Measurements from ENCODE around the gene GBF1. TPM values are rescaled to one million over a fixed set of nuclear protein-coding genes. Genes with fewer than 3 reads are reported as not detected.

Gene GBF1
- total RNA-seq, 1 experiment from 2014 or later: 23.7 TPM

GRCh38 chr10:102236006-102236405 is 9.3 kb upstream of the GBF1 start:
- Histone ChIP-seq H4K5ac (ENCODE audit: insufficient read length, low read depth, low read length) (no peak overlapping the region), H3K9ac (ENCODE audit: extremely low read depth, insufficient read length, low read length) (no peak overlapping the region), H2BK15ac (ENCODE audit: low read depth, low read length) (no peak overlapping the region), H3K4ac (ENCODE audit: low read depth, low read length) (no peak overlapping the region), H3K14ac (ENCODE audit: insufficient read depth, low read length) (no peak overlapping the region), H3K79me2 (ENCODE audit: insufficient read depth, low read length) (no peaks in the 10 kb centered on the region), H3T11ph (ENCODE audit: low read length) (no peak overlapping the region), H2BK120ac (ENCODE audit: low read depth, low read length, poor library complexity, severe bottlenecking) (no peak overlapping the region), H3K79me1 (ENCODE audit: insufficient read depth, low read depth, low read length, poor library complexity, severe bottlenecking) (no peaks in the 10 kb centered on the region), H3K4me2 (ENCODE audit: insufficient read depth, insufficient read length, low read length) (no peak overlapping the region), H2BK20ac (ENCODE audit: low read depth, low read length, poor library complexity, severe bottlenecking) (no peak overlapping the region), H2AFZ (ENCODE audit: low read length) (no peak overlapping the region), H3K23ac (ENCODE audit: insufficient read length, low read depth, low read length) (no peak overlapping the region), H4K20me1 (ENCODE audit: control insufficient read depth, insufficient read depth, insufficient read length) (peaks cover 2% of the 10 kb centered on the region), H3K23me2 (ENCODE audit: insufficient read length, low read depth, low read length, poor library complexity, severe bottlenecking) (peaks cover 10% of the 10 kb centered on the region), H3K27me3 (ENCODE audit: insufficient read depth, low read length) (peaks cover 70% of the 10 kb centered on the region), H2BK12ac (ENCODE audit: insufficient read length, low read depth, low read length) (no peak overlapping the region), H3K56ac (ENCODE audit: insufficient read length, low read depth, low read length) (no peak overlapping the region), H4K91ac (ENCODE audit: insufficient read length, low read depth, low read length) (no peak overlapping the region), H3K4me1 (ENCODE audit: insufficient read depth, low read length) (no peaks in the 10 kb centered on the region), H2BK5ac (ENCODE audit: insufficient read length, low read length) (no peak overlapping the region), H3K27ac (ENCODE audit: insufficient read length, low read depth, low read length) (no peak overlapping the region), H4K8ac (replicated peaks; ENCODE audit: insufficient read length, low read depth, low read length) (no peak overlapping the region), H2AK5ac (ENCODE audit: insufficient read length, low read length) (no peak overlapping the region), H3K18ac (ENCODE audit: insufficient read length, low read depth, low read length) (no peak overlapping the region), H3K9me3 (ENCODE audit: control insufficient read depth, low read depth, low read length) (no peaks in the 10 kb centered on the region)
- no peak for TF ChIP-seq CTCF (conservative IDR thresholded peaks at IDR 0.05)
- no CpG with 5 or more reads among the region's 8 CpGs for WGBS (ENCODE audit: extremely low coverage, insufficient read length, low lambda C conversion rate)
- no peak for DNase-seq
- H3K27me3 Mint-ChIP-seq (ENCODE audit: low read depth): peaks cover 98% of the 10 kb centered on the region
- H3K27ac Mint-ChIP-seq: no peak overlapping the region
- no peak overlapping the region; a peak in 1 of 5 replicates for H3K4me3 Mint-ChIP-seq
- H3K36me3 Mint-ChIP-seq (ENCODE audit: insufficient read depth in 1 of 3, low read depth in 3 of 3): no peaks in the 10 kb centered on the region; a peak in 1 of 7 replicates
- no peaks in the 10 kb centered on the region; a peak in 1 of 5 replicates for H3K9me3 Mint-ChIP-seq
- H3K4me1 Mint-ChIP-seq: peaks cover 7 to 22% of the 10 kb centered on the region in 2 experiments
